Stimulated activated CD8-positive, alpha-beta memory T cell treated with anti-CD3 and anti-CD28 coated beads, Interleukin-7, amount 100 ng/mL, for 24 hours (primary cell): ENCODE results near the gene CUL5.
"Not testable (repeated sequence)": the region's sequence is repeated elsewhere in the genome, so short reads cannot be mapped to it uniquely, and the experiment has no call there.

Source experiments
- DNase-seq: peaks from one replicate; pipeline ENCODE4 v3.0.0-alpha.2; 2020; ENCODE audit warnings: low read depth

Gene CUL5

GRCh38 chr11:108115500-108116140 is 106.9 kb downstream of the CUL5 start:
- no peak for DNase-seq

GRCh38 chr11:108117746-108118371 is 109.2 kb downstream of the CUL5 start:
- no peak for DNase-seq

GRCh38 chr11:108120936-108121273 is 112.2 kb downstream of the CUL5 start:
- DNase-seq: not testable (repeated sequence)

GRCh38 chr11:108121274-108122155 is 112.8 kb downstream of the CUL5 start, which contains the start of gene ACAT1:
TSS of gene ACAT1 (plus strand) at chr11:108121567. CDS start at chr11:108121607, 40 bp downstream.
- peak; percentile 94 for DNase-seq

DNA sequence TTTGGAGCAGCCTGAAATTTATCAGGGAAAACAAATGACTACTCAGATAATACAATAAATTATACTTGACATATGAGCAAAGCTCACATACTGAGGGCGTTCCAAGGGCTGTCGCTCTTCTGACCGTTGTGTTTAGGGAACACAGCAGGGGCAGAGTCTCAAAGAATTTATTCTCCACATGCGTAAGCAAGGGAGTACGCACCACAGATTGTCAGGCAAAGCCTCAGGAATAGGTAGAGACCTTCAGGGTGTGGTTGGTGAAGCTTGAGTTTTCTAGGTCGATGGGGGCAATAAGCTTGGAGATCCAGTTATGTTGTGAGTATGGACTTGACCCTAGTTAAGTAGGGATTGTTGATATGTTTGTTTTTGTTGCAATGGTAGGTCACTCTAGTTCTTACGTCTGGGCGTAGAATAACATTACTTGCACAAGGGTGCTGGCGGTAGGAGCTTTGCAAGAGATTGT is 113.5 kb downstream of the CUL5 start:
- DNase-seq: no peak

DNA sequence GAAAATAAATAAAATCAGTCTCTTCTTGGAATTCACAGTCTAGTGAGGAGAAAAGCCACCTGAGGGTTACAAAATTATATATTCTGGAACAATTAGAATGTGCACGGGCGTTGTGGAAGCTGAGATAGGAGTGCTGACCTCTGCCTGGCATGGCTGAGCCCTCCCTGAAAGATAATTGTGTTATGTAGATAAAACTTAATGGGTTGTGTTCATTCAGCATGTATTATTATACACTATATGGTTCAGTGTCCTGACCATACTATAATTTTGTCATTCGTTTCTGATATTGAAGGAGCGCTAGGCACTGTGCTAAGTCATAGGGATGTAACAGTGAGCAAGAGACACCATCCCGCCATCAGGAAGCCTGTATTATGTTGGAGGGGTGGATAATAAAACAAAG is 116.4 kb downstream of the CUL5 start:
- DNase-seq: no peak

GRCh38 chr11:108128772-108129171 is 120.1 kb downstream of the CUL5 start:
- DNase-seq: no peak

DNA sequence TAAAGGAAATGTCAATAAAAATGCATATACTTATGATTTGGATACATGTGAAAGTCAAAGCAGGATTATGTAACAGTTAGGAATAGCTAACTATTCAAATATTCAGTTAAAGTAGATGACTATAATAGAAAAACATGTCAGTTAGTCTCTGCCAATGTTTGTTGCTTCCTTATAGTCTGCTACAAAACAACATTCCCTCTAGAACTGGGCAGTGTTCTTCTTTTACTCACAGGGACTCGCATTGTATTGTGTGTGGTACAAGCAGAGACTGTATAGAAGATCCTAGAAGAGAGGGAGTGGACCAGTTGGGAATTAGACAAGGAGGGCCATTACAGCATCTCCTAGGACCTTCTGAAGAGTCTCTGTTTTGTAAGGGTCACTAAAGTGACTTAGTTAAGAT is 123.3 kb downstream of the CUL5 start:
- DNase-seq: no peak

DNA sequence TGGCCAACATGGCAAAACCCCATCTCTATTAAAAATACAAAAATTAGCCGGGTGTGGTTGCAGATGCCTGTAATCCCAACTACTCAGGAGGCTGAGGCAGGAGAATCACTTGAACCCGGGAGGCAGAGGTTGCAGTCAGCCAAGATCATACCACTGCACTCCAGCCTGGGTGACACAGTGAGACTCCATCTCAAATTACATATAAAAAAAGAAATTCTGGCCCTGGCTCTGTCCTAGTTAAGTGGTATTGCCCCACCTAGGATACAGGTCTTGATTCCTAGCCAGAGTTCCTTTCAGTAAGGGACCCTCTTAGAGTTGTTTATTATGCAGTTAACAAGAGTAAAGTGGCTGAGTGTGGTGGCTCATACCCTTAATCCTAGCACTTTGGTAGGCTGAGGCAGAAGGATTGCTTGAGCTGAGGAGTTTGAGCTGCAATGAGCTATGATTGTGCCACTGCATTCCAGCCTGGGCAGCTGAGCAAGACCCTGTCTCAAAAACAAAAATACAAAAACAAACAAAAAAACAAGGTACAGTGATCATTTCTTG is 124.4 kb downstream of the CUL5 start:
- DNase-seq: not testable (repeated sequence)

DNA sequence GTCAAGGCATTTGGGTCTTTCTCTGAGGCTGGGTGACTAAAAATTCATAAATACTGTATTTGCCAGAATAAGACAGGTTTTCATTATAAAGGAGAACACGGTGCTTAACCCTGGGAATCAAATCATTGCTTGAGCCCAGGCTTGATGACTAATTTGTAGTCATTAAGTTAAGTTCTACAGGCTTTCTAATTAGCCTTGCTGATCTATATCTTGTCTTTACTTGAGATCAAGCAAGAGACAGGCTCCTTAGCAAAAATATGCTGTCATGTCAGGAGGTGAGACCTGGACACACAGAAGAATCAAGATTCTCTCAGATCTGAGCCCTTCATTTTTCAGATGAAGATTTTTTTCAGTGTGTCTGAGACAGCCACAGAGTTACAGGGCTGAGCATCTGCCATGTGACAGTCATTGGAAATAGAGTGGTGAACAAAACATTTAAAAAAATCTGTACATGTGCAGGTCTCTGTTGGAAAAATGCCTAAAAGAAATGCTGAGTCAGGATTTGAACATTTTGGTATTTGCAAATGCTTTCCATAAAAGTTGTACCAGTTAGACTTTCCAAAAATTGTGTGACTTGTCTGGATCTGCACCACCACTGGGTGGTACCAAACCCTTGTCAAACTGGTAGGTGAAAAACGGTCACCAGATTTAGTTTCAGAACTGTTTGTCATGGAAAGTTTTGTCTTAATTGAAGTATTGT is 127.3 kb downstream of the CUL5 start:
- no peak for DNase-seq

DNA sequence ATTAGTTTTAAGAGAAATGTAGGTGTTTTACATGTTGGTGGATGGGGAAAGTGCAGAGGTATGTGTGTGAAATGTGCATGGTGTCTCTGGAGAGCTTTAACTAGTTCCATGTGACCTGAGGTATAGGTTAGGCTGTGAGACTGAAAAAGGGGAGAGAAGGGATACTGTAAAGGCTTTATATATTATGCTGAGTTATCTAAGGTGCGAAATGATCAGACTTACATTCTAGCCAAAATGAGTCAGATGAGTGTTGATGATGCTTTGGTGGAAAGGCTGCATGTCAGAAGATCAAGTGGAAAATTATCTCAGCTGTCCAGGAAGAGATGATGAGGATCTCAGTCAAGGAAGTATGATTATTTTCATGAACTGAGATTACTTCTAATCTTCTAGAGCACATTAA is 128.5 kb downstream of the CUL5 start:
- DNase-seq: no peak

DNA sequence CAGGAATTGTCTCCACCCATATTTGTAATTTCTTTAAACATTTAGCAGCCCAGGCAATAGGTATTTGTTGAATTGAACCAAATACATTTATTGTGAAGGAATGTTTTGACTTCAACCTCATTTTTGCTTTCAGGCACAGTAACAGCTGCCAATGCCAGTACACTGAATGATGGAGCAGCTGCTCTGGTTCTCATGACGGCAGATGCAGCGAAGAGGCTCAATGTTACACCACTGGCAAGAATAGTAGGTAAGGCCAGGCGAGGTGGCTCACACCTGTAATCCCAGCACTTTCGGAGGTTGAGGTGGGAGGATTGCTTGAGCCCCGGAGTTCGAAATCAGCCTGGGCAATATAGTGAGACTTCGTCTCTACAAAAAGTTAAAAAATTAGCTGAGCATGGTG is 133.6 kb downstream of the CUL5 start:
- no peak for DNase-seq

- no peak for DNase-seq
Measured at GRCh38 chr11:108144615-108145014, 135.9 kb downstream of the CUL5 start.

GRCh38 chr11:108147150-108147549 is 138.5 kb downstream of the CUL5 start:
- DNase-seq: no peak

DNA sequence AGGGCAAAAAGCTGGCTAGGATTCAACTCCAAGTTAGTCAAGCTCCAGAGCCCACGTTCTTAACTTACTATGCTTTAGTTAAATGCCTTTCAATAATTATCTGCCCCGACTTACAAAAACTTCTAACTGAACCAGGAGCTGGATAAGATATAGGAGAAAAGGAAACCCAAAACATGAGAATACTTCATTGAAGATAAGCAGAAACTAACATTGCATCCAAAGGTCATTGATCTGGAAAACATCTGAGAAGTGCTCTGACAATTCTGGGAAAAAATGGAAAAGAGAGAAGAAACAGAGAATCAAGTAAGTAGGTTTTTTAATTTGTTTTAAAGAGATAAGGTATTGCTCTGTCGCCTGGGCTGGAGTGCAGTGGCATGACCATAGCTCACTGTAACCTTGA is 139.9 kb downstream of the CUL5 start:
- no peak for DNase-seq

- DNase-seq: no peak
Measured at GRCh38 chr11:108154591-108154990, 145.9 kb downstream of the CUL5 start.
